ENCODE measurements around the gene TMEM233. TPM values are rescaled to one million over a fixed set of nuclear protein-coding genes. Genes with fewer than 3 reads are reported as not detected.

The TMEM233 gene
- polyA plus RNA-seq, 2 of the 4 experiments (the other 2 are of a cell fraction) = not detected

DNA sequence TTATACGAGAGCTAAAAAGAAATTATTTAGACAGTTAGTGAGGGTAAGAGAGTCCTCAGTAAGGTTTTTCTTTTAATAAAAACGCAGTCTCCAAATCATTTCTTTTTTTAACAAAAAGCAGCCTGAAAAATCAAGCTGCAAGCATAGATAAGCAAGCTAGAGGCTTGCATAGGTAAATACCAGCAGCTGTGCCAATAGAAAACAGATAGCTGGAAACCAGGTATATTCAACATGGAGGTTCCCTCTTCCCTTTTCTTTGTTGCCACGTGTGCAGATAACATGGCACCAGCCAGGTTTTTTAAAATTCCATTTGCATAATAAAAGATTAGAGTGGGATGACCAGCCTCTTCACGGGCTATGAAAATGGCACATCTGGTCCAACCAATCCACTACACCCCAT, 68.3 kb downstream of the TMEM233 start:
- WGBS (ENCODE audit: missing lambda C conversion rate) = 24% methylated on average over 4 of the region's 4 CpGs
- Histone ChIP-seq H3K27ac (no peak overlapping the region), H3K9me3 (no peaks in the 10 kb centered on the region), H3K4me1 (0 out of 3 replicates have a peak, but pooled peaks cover 2% of the 10 kb centered on the region), H3K4me3 (no peak overlapping the region), H3K4me2 (no peak overlapping the region)
- TF ChIP-seq TFCP2L1 (CRISPR knock-in tag; IDR thresholded peaks at IDR 0.05) = no peak
- TF ChIP-seq, protein P1, sequence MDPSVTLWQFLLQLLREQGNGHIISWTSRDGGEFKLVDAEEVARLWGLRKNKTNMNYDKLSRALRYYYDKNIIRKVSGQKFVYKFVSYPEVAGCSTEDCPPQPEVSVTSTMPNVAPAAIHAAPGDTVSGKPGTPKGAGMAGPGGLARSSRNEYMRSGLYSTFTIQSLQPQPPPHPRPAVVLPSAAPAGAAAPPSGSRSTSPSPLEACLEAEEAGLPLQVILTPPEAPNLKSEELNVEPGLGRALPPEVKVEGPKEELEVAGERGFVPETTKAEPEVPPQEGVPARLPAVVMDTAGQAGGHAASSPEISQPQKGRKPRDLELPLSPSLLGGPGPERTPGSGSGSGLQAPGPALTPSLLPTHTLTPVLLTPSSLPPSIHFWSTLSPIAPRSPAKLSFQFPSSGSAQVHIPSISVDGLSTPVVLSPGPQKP (IDR thresholded peaks at IDR 0.05; ENCODE audit: low read depth, low read length) = no peak
- ATAC-seq (no peak), FAIRE-seq (no peak), DNase-seq (ENCODE audit: low read depth in 1 of 2, low spot score in 1 of 2) (no peak)
- CTCF ChIA-PET = interaction anchor here (0.6 to 1.2 kb wide), 2 partner anchors 12 to 117 kb away, joined by 3 to 4 read pairs; no protein-coding TSS in a partner anchor
- POLR2A ChIA-PET = no interaction called here

DNA sequence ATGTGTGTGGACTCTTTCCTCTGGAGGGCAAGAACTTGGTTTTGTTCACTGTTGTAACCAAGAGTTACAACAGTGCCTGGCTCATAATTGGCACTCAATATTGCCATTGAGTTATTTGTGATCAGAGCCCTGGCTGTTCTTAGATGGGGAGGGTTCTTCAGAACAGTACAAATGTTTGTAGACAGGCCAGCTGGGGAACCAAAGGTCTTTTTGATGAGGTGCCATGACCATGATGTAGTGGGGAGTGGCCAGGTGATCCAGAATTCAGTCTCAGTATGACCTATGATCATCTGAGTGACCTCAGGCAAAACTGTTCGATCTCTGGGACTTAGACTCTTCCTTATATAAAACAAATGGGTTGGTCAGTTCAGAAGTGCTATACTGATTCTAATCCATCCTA, 71.1 kb downstream of the TMEM233 start:
- DNase-seq (ENCODE audit: low read depth in 1 of 2, low spot score in 1 of 2) (no peak), ATAC-seq (no peak), FAIRE-seq (no peak)
- ChIA-PET CTCF (interaction anchor here (1.1 to 1.3 kb wide), 2 partner anchors 220 to 1259 kb away, joined by 3 to 5 read pairs; no protein-coding TSS in a partner anchor), POLR2A (no interaction called here)
- no peak for TF ChIP-seq RCOR1 (IDR thresholded peaks at IDR 0.05; ENCODE audit: low read depth, low read length)
- no peak for TF ChIP-seq CEBPB (IDR thresholded peaks at IDR 0.05)
- TF ChIP-seq JUNB (IDR thresholded peaks at IDR 0.05) = no peak
- no peak for TF ChIP-seq MYC (IDR thresholded peaks at IDR 0.05; ENCODE audit: borderline replicate concordance, low read length)
- no peak for TF ChIP-seq ZNF302 (CRISPR knock-in tag; IDR thresholded peaks at IDR 0.05)
- TF ChIP-seq, protein P1 (IDR thresholded peaks at IDR 0.05; ENCODE audit: low read depth, low read length) = no peak
- no peak for TF ChIP-seq SREBF2 (IDR thresholded peaks at IDR 0.05)
- TF ChIP-seq FOXS1 (CRISPR knock-in tag; IDR thresholded peaks at IDR 0.05) = no peak
- TF ChIP-seq, protein P2, sequence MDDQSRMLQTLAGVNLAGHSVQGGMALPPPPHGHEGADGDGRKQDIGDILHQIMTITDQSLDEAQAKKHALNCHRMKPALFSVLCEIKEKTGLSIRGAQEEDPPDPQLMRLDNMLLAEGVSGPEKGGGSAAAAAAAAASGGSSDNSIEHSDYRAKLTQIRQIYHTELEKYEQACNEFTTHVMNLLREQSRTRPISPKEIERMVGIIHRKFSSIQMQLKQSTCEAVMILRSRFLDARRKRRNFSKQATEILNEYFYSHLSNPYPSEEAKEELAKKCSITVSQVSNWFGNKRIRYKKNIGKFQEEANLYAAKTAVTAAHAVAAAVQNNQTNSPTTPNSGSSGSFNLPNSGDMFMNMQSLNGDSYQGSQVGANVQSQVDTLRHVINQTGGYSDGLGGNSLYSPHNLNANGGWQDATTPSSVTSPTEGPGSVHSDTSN (IDR thresholded peaks at IDR 0.05) = no peak
- TF ChIP-seq ZSCAN20 (CRISPR knock-in tag; IDR thresholded peaks at IDR 0.05) = no peak
- TF ChIP-seq KDM1A (IDR thresholded peaks at IDR 0.05; ENCODE audit: low read depth) = no peak
- TF ChIP-seq HDAC2 (IDR thresholded peaks at IDR 0.05) = no peak
- TF ChIP-seq CHD2 (IDR thresholded peaks at IDR 0.05; ENCODE audit: low read length, partially characterized antibody) = no peak
- 6% methylated on average over 1 of the region's 1 CpG for WGBS (ENCODE audit: missing lambda C conversion rate)
- H3K4me1 ChIP-seq = peaks cover 14% of the 10 kb centered on the region
- H3K27ac ChIP-seq = no peak overlapping the region
- H3K4me3 ChIP-seq = no peak overlapping the region
- H3K9me3 ChIP-seq = no peaks in the 10 kb centered on the region
- H3K4me2 ChIP-seq = no peak overlapping the region

DNA sequence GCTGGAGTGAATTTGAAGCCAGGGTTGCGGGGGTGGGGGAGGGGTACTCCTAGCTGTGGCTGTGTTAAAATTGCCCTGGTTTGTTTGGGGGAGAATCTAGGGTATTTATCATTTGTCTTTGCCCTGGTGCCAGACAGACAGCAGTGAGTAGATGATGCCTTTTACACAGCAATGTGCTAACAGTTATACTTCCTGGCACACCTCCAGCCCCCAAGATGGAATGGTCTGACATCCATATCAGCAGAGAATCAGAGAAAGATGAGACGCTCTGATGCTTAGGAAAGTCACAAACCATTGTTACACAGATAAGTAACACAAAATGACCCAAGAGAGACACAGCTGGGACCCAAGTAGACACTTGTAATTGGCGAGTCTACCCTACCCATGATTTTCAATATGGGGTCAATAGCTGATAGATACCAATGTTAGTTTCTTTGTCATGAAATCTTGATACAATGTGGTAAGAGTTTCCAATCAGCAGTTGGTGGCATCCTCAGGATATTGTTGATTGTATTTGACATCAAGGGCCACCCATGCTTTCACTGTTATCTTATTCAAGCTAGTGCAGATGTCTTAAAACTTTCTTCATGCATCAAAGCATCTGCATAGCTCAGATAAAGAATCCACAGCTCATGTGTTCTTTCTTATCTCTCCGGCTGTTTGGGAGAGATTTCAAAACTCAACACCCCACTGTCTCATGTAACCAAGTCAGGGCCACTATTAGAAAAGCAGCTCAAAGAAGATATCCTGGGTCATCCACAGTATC, 71.8 kb downstream of the TMEM233 start:
- TF ChIP-seq NPAS2 (CRISPR knock-in tag; IDR thresholded peaks at IDR 0.05; ENCODE audit: borderline replicate concordance) (no peak), CBX8 (IDR thresholded peaks at IDR 0.05) (no peak), CEBPB (IDR thresholded peaks at IDR 0.05) (no peak), ESRRA (IDR thresholded peaks at IDR 0.05; ENCODE audit: borderline replicate concordance, low read length) (no peak), TP53 (CRISPR knock-in tag; IDR thresholded peaks at IDR 0.05) (no peak), MYC (IDR thresholded peaks at IDR 0.05; ENCODE audit: borderline replicate concordance, low read length) (no peak), HOXB13 (CRISPR knock-in tag; IDR thresholded peaks at IDR 0.05; ENCODE audit: low read depth) (no peak), FOXS1 (CRISPR knock-in tag; IDR thresholded peaks at IDR 0.05) (no peak), KDM5A (IDR thresholded peaks at IDR 0.05) (no peak)
- TF ChIP-seq, protein P2 (IDR thresholded peaks at IDR 0.05) = no peak
- TF ChIP-seq, protein P3, sequence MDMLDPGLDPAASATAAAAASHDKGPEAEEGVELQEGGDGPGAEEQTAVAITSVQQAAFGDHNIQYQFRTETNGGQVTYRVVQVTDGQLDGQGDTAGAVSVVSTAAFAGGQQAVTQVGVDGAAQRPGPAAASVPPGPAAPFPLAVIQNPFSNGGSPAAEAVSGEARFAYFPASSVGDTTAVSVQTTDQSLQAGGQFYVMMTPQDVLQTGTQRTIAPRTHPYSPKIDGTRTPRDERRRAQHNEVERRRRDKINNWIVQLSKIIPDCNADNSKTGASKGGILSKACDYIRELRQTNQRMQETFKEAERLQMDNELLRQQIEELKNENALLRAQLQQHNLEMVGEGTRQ (IDR thresholded peaks at IDR 0.05) = no peak
- TF ChIP-seq, protein P4, sequence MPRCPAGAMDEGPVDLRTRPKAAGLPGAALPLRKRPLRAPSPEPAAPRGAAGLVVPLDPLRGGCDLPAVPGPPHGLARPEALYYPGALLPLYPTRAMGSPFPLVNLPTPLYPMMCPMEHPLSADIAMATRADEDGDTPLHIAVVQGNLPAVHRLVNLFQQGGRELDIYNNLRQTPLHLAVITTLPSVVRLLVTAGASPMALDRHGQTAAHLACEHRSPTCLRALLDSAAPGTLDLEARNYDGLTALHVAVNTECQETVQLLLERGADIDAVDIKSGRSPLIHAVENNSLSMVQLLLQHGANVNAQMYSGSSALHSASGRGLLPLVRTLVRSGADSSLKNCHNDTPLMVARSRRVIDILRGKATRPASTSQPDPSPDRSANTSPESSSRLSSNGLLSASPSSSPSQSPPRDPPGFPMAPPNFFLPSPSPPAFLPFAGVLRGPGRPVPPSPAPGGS (IDR thresholded peaks at IDR 0.05) = no peak

More for the DNA sequence above, 71.8 kb downstream of the TMEM233 start:
- Histone ChIP-seq H3K9me3 (no peaks in the 10 kb centered on the region), H3K27ac (no peak overlapping the region), H3K4me1 (peaks cover 20% of the 10 kb centered on the region), H3K4me2 (no peak overlapping the region), H3K4me3 (no peak overlapping the region)
- ChIA-PET POLR2A (no interaction called here), CTCF (interaction anchor here (1.1 to 1.3 kb wide), 2 partner anchors 221 to 1259 kb away, joined by 3 to 5 read pairs; no protein-coding TSS in a partner anchor)
- FAIRE-seq = no peak
- 80% methylated on average over 4 of the region's 4 CpGs for WGBS (ENCODE audit: missing lambda C conversion rate)
- DNase-seq (ENCODE audit: low read depth in 1 of 2, low spot score in 1 of 2) = no peak
- ATAC-seq = no peak

All from A549 (cell line).